HG03103 (cell line): ENCODE results near the gene SPATS1.
"Not testable (repeated sequence)": the region's sequence is repeated elsewhere in the genome, so short reads cannot be mapped to it uniquely, and the experiment has no call there.

Source experiments
- ATAC-seq: cut with Tn5 transposase; IDR thresholded peaks from one replicate; pipeline ENCODE4 v1.9.1; 2021; ENCODE audit warnings: low read depth; ENCODE audit not compliant: unreplicated experiment

SPATS1 gene

DNA sequence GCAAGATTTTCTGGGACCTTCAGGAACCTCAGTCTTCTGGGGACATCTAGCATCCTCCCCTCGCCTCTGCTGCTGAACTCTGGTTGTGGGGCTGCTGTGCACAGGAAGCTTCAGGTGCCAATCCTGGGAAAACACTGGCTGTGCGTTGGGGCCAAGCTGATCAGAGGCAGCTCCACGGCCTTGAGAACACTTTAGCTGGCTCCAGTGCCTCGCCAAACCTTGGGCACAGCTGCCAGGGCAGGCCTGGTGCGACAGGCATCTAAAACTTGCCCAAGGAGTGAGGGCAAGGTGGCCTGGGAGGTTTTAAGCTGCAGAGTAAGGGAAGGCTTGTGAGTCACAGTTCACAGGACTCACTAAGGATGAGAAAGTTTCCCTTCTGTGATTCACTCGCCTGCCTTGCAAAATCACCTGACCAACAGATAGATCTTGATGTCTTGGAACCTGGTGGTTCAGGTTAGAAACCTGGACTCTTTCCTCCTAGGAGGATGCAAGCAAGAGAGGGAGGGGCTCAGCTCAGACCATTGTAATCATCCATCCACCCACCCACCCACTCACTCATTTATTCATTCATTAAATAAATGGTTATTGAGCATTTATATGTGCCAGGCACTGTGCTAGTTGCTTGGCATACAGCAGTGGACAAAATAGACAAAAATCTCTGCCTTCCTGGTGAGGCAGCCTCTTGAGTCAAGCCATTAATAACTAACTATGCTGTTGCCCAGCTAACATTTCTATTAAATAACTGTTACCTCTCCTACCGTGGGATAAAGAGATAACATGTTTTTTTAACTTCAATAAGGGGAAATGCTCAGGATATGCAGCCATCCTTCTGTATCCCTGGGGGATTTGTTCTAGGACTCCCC is 2.5 kb upstream of the SPATS1 start:
- ATAC-seq: no peak

- ATAC-seq: no peak
Measured at GRCh38 chr6:44341095-44341890, 1.2 kb upstream of the SPATS1 start.

GRCh38 chr6:44342052-44342451 is 398 bp upstream of the SPATS1 start:
- ATAC-seq: no peak

DNA sequence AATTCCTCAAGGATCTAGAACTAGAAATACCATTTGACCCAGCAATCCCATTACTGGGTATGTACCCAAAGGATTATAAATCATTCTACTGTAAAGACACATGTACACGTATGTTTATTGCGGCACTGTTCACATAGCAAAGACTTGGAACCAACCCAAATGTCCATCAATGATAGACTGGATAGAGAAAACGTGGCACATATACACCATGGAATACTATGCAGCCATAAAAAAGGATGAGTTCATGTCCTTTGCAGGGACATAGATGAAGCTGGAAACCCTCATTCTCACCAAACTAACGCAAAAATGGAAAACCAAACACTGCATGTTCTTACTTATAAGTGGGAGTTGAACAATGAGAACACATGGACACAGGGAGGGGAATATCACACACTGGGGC is 4.4 kb downstream of the SPATS1 start:
- not testable (repeated sequence) for ATAC-seq

GRCh38 chr6:44349904-44350649 is 7.6 kb downstream of the SPATS1 start:
- ATAC-seq: no peak

DNA sequence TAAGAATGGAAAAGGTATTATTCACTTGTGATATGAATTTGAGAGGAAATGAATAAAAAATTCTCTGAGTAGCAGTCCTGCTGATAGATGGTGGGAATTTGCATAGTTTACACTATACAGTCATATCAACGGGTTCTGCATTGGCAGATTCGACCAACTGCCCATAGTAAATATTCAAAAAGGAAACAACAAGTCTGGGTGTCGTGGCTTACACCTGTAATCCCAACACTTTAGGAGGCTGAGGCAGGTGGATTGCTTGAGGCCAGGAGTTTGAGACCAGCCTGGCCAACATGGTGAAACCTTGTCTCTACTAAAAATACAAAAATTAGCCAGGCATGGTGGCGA is 8.2 kb downstream of the SPATS1 start:
- not testable (repeated sequence) for ATAC-seq

- ATAC-seq: no peak
Measured at GRCh38 chr6:44352259-44352658, 9.8 kb downstream of the SPATS1 start.

GRCh38 chr6:44353336-44353735 is 10.9 kb downstream of the SPATS1 start:
- ATAC-seq: no peak

DNA sequence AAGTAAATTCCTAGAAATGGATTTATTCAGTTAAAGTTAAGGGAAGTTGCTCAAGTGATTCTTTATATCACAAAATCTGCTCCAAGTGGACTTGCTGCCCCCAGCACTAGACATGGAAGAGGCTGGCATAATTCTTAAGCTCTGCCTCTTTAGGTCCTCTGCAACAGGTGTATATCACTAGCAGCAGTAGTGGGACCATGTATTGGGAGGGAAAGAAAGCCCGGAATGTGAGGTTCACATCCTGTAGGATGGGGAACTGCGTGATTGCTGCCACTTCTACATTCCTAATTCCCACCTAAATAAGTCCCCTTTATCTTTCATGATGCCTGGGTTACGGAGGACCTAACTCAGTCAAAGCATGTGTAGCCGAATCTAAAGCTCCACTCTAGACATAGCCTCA is 13.2 kb downstream of the SPATS1 start:
- no peak for ATAC-seq

GRCh38 chr6:44356487-44356886 is 14.0 kb downstream of the SPATS1 start:
- ATAC-seq: no peak

DNA sequence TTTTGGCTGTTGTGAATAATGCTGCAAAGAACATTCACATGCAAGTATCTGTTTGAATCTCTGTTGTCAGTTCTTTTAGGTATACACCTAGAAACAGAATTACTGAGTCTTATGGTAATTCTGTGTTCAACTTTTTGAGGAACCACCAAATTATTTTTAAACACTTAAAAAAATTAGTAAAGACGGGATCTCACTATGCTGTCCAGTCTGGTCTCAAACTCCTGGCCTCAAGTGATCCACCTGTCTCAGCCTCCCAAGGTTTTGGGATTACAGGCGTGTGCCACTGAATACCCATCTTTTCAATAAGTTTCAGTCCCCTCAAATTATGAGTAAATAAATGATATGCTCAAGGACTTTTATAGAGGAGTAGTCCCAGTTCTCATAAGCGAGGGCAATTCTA is 17.5 kb downstream of the SPATS1 start:
- ATAC-seq: no peak

GRCh38 chr6:44361947-44362346 is 19.5 kb downstream of the SPATS1 start:
- ATAC-seq: no peak

DNA sequence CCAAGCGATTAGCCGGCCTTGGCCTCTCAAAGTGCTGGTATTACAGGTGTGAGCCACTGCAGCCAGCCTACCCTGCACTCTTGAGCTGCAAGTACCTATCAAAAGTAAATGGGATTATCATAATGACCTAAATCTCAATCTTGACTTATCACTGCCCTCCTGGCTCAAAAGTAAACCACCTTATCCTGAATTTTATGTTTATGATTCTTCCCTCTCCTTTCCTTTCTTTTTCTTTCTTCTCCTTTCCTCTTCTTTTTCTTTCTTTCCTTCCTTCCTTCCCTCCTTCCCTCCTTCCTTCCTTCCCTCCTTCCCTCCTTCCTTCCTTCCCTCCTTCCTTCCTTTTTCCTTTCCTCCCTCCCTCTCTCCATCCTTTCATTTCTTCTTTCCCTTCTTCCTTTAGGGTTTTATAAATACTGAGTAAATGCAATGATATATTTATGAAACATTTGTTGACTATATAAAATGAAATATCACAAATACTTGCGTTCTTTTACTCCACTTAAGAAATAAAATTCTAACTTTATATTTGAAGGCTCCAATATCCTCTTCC is 21.0 kb downstream of the SPATS1 start:
- ATAC-seq: no peak

- no peak for ATAC-seq
Measured at GRCh38 chr6:44366781-44367180, 24.3 kb downstream of the SPATS1 start.

- no peak for ATAC-seq
Measured at GRCh38 chr6:44367681-44368080, 25.2 kb downstream of the SPATS1 start.

DNA sequence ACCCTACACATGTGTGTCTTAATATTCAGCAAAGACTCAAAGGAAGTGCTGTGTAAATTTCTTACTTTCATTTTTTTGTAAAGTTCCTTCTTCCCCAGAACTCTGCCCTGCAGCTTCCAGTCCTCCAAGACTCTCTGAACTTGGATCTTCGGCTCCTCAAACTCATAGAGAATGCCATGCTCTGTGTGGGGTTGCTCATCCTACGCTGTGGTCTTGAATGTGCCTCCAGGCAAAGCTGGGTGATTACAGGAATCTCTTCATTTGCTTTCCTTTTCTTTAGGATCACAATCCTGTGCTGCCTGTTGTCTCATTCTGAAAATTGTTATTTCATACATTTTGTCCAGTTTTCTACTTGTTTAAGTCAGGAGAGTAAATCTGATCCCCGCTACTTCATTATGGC is 30.6 kb downstream of the SPATS1 start:
- ATAC-seq: no peak

DNA sequence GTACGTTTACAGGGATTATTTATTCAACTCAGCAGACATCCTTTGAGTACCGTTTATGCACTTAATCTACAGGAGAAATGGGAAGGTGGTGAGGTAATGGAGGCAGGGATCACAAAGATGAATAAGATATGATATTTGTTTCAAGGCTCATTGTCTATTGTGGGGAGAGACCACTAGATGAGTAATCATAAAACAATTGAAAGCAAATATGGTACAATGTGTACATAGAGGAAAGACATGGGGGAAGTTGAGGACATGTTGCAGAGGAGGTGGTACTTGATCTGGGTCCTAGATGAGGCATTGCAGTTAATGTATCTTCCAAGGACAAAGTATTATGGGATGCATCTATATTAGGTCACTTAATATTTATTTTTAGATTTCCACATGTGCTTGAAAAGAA is 31.3 kb downstream of the SPATS1 start:
- no peak for ATAC-seq

- no peak for ATAC-seq
Measured at GRCh38 chr6:44375071-44375470, 32.6 kb downstream of the SPATS1 start.

GRCh38 chr6:44377484-44377883 is 35.0 kb downstream of the SPATS1 start:
- no peak for ATAC-seq

GRCh38 chr6:44377971-44378370 is 35.5 kb downstream of the SPATS1 start:
- no peak for ATAC-seq

- ATAC-seq: no peak
Measured at GRCh38 chr6:44381739-44382138, 39.3 kb downstream of the SPATS1 start.
